Left hindlimb (tissue), 1 donor: Measurements from ENCODE around the gene ZC3H7A.

Experiments
- DNase-seq: peaks from one replicate; pipeline ENCODE4 v3.0.0-alpha.2; 2018

The ZC3H7A gene

DNA sequence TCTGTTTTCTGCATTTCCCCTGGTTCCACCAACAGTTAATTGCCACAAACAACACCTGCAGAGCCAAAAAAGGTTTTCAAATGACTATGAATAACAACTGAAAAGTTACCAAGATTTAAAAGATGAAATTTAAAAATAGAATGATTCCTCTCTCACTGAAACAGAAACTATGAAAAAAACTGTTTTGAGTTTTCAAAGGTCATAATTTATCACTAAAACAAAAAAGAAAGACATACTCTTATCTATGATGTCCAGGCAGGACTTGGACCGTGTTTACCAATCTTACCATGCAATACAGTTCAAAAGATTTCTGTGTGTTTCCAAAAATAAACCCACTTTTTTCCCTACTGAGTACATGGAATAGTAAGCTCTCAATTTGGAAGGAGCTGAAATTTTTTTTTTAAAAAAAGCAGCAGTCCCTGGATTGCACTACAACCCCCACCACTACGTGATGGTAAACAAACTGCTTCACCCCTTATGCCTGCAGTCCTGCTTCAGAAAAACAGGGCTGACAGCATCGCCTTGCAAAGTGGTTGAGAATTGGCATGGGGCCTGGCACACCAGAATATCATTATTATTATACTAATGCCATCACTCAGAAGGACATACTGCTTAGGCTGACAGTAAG lies 62.9 kb downstream of the ZC3H7A start:
- DNase-seq = no peak

DNA sequence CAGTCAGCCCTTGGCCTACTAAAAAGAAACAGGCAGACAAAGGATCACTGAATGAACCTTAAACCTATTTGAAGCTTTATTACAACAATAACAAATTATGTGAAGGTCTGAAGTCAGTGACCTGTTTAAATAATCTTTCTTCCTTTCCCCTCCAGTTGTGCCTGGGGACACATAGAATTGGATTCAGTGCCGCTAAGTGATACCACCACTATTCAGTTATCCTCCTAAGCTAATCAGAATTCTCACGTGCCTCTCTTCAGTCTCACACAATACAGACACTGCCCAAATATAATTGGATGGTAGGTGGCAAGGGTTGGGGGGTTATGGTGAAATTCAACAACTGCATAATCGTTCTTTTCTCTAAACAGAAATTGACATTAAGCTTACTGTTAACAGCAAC lies 65.8 kb downstream of the ZC3H7A start:
- no peak for DNase-seq

DNA sequence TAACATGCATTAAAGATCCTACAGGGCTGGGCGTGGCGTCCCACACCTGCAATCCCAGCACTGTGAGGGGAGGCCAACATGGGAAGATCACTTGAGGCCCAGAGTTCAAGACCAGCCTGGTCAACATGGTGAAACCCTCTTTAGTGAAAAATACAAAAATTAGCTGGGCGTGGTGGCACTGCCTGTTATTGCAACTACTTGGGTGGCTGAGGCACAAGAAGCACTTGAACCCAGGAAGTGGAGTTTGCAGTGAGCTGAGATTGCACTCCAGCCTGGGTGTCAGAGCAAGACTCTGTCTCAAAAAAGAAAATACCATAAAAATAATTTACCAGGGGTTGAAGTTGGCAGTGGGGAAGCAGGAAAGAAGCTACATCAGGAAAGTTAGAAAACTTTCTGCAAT lies 67.3 kb downstream of the ZC3H7A start:
- no peak for DNase-seq

DNA sequence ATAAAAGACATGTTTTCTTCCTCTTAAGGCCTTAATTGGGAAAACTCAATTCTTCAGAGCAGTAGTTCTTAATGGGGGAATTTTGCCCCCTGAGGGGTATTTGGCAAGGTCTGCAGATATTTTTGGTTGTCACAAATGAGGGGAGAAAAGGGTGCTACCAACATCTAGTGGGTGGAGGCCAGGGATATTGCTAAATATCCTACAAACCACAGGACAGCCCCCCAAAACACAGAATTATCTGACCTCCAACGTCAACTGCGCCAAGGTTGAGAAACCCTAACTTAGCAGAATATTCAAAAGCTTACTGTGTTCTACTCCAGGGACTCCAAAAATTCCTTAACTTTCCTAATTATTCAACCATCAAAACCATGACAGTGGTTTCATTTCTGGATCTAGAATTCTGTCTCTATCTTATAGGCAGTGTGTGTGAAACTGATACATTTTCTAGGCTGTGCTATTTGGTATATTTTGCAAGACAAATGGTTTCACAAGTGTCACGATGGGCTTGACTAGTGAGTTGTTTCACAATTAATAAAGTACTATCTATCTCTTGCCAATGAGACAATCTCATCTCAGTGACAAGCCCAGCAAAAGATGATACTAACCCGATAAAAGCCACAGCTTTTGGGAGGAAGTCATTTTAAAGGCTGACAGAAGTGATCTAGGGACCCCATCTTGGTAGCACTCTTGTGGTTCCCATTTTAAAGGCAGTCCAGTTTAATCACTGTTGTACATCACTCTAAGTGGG lies 69.1 kb downstream of the ZC3H7A start:
- no peak for DNase-seq

DNA sequence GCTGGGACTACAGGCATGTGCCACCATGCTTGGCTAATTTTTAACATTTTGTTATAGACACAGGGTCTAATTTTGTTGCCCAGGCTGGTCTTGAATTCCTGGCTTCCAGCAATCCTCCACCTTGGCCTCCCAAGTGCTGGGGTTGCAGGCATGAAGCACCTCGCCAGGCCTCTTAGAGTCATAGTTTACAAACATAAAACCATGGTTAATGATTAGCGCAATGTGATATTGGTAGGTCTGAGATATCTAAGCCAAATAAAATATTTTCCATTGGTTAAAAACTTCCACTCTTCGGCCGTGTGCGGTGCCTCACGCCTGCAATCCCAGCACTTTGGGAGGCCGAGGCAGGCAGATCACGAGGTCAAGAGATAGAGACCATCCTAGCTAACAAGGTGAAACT lies 71.0 kb downstream of the ZC3H7A start:
- no peak for DNase-seq

DNA sequence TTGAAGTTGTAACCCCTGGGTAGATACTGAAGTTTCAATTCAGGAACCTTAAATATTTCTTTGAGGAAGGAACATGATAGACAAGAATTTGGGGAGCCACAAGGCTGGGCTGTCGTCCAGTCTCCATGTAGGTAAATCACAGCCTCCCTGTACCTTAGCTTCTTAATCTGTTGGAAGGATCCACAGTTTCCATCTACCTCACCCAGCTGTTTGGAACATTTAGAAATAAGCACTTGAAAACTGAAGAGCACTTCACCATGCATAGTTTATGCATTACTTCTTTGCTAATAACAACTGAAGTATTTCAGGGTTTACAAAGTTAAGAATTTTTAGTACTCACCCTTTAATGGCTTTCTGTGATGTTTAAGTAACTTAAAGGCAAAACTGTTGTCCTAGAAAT lies 71.6 kb downstream of the ZC3H7A start:
- DNase-seq = no peak

DNA sequence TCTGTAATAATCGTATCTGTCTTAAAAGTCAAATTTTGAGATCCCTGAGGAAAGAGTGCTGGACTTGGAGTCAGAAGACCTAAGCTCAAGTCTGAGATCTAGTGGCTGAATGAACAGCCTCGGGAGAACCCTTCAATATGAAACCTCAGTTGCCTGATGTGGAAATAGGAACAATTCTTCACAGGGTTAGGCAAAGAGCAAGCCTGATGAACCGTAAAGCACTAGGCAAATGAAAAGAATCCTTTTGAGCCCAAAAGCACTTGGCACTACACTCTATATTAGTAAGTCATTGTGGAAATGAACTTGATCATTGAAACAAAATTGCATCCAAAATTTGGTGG lies 74.6 kb downstream of the ZC3H7A start:
- no peak for DNase-seq

DNA sequence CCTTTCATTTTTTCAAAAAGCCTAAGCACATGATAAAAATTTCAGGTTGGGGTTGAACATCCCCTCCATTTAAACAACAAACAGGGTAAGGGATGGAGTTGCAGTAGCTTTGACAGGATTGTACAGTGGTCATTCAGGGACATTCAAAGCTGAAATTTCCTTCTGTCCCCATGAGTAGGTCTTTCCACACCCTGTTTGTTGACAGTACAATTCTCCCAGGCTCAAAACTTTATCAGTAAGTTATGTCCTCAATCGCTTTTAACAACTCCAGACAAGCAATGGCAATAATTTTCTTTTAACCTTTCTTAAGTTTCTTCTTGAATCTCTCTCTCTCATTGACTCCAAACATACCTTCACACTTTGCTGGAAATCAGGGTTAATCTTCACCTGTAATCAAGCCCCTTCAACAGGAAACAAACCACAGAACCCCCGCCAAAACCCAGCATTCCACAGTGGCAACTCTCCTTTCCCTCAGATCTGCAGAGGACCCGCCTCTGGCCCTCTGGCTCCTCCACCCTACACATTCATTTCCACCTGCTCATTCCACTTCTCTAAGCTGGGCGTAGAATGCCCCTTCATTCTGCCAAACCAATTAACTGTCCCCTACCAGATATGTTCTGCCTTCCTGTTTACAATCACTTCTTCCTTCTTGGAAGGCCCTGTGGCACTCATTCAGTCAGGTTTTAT lies 75.1 kb downstream of the ZC3H7A start:
- DNase-seq = no peak

DNA sequence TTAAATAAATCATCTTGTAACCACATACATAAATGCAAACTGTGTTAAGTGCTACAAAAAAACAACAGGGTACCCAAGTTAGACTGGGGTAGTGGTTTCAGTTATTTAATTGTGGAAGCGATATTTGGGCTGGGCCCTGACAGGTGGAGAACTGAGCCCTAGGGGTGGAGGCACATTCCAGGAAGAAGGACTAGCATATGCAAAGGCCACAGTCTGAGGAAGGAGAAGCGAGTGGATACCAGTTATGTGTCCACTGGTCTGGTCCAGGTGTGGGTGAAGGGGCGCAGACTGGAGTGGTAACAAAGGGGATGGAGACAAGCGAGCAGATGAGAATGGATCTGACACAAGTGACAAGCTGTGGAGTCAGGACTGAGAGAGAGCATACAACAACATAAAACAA lies 77.3 kb downstream of the ZC3H7A start:
- no peak for DNase-seq

DNA sequence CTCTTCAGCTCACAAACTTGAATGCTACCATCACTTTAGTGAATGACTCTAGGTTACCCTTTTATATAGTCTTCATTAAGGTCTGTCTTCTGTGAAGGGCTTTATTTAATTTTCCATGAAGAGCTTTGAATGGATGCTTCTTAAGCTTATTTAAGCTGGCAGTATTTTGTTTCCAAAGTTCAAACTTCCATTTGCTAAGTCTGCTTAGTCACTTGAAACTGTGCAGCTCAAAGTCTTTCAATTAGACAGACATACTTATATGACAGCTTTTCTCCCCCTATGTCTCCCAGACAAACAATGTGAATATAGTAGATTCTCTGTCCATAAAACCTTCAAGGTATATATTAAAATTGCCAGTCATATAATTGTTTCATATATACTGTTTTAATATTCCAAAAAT lies 77.9 kb downstream of the ZC3H7A start:
- no peak for DNase-seq

DNA sequence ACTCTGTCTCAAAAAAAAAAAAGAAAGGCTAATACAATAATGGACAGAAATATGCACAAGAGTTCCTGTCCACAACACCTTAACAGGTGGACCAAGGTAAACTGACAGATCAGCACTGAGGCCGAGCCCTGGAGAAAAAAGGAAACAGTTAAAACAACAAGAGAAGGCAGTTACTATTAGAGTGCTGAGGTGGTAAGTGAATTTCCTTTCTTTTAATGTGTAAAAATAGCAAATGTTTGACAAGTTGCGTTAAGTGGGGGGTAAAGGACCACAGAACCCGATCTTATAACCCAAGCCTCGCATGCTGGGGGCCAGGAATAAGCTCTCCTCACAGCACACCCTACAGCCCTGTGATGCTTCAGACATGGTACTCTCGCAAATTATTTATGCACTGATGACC lies 79.2 kb downstream of the ZC3H7A start:
- no peak for DNase-seq

DNA sequence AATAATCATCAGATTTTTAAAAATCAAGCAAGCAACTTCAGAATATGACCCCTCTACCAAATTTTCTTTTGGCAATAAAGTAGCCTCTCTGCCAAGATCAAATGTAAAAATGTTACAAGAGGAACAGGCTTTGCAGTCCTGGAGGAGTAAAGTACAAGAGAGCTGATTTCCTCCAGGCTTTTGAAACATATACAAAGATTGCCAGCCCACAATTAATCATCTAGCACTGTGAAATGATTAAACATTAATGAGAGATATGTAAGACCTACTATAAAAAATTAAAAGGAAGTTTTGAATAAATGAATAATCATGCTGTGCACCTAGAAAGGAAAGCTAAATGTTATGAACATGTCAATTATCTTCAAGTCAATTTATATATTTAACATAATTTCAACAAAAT lies 80.7 kb downstream of the ZC3H7A start:
- DNase-seq = no peak

DNA sequence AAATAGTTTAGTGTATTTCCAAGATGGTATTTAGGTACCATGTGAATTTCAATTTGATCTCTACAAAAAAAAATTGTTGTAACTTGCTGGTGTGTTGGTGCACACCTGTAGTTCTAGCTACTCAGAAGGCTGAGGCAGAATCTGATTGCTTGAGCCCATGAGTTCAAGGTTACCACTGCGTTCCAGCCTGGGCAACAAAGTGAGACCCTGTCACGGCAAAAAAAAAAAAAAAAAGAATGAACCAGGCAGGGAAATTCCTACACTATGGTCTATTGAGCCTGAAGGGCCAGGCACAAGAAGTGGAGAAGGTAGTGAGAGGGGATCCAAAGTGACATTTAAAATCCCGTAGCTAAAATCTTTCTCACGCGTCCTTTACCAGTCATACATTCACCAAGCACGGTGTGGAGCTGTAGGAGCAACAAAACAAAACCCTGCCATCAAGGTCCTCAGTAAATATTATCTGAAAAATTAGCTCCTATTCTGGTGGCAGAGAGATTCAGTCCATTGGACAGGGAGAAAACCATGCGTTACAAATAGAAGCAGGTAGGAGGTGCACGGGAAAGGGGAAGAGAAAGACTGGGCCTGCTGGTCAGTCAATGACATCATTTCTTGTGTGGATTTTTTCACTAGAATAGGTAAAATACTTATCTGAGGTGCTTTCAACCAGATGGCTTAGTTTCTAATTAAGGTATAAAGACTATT lies 81.7 kb downstream of the ZC3H7A start:
- no peak for DNase-seq

DNA sequence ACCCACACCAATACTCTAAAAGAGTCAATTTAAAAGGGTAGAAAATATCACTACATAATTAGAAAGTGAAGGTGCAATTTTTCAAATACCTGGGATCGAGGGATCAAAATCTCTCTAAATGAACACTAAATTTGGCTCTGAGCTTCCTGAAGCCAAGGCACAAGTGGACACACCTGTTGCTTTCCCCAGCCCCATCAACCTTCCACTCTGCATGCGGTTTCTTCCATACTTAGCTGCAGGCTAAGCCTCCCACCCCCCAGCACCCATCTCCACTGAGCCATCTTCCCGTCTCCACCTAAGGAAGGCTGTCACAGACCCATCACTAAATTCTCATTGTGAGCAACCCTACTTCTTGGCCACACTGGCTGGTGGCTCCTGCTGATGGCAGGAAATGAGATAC lies 84.9 kb downstream of the ZC3H7A start:
- no peak for DNase-seq

DNA sequence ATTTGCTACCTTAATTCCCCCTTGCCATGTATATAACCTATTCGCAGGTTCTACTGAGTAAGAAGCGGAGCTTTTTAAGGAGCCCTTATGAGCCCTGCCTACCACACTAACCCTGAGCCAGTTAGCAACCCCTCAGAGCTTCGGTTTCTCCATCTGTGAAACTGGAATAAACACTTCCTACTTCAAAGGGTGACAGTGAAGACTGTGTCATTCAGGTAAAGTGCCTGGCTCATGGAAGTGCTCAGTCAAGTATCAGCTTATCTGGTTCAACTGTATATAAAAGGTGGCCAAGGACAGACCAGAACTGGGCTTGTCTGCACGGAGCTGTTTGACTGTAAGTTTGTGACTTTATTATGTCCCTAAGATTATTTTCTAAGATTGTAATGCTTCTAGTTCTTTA lies 85.4 kb downstream of the ZC3H7A start:
- DNase-seq = no peak

DNA sequence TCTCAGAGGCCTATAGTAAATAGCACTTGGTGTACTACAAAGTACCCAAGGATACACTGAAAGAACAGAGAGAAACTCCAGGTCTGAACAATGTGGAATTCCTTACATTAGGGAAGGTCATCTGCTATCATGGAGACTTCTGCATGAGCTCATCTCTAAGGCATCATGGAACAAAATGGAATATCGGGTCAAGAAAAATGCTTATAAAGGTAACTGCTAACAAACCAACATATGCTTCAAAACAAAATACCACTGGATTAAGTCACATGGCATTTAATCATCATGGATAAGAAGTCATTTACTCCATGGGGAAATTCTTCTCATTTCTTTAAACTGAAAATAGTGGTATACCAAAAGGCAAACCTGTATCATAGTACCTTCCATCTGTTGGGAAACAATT lies 88.6 kb downstream of the ZC3H7A start:
- DNase-seq = no peak

DNA sequence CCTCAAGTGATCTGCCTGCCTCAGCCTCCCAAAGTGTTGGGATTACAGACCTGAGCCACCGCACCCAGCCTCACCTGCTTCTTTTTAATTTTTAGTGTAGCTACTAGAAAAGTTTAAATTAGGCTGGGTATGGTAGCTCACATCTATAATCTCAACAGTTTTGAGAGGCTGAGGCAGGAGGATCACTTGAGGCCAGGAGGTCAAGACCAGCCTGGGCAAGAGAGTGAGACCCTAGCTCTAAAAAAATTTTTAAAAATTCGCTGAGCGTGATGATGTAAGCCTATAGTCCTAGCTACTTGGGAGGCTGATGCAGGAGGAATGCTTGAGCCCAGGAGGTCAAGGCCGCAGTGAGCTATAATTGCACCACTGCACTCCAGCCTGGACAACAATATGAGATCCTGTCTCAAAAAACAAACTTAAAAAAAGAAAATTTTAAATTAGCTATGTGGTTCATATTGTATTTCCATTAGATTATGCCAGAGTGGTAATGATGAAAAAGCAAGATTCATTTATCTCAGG lies 89.3 kb downstream of the ZC3H7A start:
- no peak for DNase-seq

DNA sequence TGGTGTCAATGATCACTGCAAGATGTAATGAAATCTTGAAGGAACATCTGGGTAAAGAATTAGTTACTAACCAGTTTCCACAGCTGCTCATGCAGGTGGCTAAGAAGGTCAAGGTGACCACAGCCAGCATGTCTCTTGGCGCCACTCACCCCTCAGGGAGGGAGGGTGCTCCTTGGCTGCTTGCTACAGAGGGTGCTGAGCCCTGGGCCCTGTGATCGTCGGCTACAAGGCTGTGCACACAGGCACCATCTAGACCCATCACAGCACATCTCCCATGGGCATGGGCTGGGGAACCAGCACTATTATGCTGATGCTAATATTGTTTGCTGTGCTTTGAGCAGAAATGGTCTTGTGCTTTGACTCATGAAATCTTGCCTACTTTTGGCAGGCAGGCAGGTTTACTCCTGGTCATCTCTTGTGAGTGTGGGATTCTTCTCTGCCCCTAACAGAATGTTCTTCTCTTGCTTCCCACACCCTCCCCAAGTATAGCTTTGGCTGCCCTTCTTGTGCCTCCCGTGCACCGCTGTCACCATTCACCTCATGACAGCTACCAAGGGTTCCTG lies 90.8 kb downstream of the ZC3H7A start:
- no peak for DNase-seq

DNA sequence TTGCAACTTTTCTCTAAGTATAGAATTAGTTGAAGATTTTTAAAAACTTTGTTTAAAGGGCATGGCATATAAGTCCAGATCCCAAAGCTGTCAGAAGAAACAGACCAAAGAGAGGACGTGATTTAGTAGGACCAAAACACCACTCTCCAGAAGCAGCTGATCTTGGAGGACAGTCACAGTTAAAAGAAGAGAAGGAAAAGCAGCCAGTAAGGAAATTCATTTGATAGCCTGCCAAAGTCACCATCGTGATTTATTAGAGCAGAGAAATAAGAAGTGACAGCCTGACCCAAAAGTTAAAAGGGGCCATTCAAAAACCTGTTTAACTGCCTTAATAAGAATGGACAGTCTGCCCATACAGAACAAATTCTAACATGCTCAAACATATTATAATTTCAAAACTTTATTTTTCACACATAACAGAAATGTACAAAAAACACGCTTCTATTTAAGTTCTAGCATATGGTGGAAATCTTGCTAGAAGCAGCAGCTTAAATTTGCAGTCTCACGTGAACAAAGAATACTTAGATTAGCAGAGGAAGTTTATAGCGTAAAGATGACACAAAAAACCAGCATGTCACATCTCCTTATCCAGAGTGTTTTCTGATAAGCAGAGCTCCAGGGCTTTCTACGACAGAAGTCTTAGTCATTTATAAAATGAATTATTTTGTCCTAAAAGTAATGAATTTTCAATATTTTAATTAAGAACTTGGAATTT lies 91.6 kb downstream of the ZC3H7A start:
- no peak for DNase-seq
